SH-SY5Y (cell line): ENCODE data around the gene GRM2.

Source experiments
- GATA2 ChIP-seq: IDR thresholded peaks from 2 replicates; pipeline ENCODE4 v1.6.1; 2011; ENCODE audit warnings: mild to moderate bottlenecking, low read depth, low read length
- GATA3 ChIP-seq: IDR thresholded peaks from 2 replicates; pipeline ENCODE4 v1.6.1; 2011; ENCODE audit warnings: low read depth, mild to moderate bottlenecking, low read length, moderate library complexity

GRM2 gene

DNA sequence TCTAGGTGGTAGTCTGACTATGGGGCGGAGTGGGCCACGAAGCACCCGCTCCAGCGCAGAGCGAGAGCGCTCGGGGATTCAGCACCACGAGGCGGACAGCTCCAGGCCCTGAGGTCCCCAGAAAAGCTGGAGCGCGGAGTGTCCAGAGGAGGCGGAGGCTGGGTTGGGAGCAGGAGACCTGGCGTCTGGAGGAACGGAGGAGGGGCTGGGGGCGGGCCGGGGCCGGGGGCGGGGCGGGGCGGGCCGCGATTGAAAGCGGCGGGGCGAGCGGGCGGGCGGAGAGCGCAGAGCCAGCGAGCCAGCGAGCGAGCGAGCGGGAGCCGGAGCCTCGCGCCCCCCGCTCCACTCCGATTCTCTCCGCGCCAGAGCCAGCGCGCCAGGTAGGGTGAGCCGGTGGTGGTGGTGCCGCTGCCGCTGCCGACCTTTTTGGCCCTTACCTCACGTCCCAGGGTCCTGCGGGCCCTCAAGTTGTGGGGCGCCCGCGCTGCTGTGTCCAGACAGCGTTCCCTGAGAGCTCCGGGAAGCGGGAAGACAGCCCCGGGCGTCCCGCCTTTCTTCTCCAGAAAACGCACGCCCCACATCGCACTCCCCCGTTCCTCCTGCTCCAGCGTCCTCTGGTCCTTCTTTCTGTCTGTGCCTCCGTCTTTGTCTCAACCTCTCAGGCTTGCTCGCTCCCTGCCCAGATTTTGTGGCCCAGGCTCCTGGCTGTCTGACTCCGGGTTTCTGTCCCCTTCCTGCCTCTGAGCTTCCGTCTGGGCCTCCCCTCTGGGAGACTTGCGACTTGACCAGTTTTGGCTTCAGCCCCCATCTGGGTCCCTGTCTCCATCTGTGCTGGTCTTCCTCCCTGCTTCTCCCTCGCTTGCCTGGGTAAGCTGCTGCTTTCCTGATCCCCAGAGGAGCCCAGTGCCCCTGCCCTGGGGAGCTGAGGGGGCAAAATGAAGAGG lies at the start of gene GRM2:
Gene GRM2, plus strand, starts transcription at position 281 of the 944 bp plus-strand sequence. CDS start 1,916 bp downstream, outside the sequence.
- TF ChIP-seq GATA3 (no peak), GATA2 (no peak)

DNA sequence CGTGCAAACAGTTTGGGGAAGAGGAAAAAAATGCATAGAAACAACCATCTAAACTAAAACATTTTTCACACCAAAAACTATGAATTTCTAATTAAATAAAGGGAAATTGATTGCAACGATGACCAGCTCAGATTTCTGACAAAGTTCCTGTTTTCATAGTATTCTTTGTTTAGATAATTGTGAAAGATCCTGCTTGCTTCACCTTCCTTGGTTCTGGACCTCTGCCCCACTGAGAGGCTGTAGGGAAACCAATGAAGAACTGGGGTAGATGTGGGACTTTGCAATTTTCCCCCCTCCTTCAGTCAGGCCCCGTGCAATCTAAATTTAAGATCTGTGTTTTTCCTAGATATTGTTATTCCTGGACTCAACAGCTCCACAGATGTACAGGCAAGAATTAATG lies 49.6 kb upstream of the GRM2 start:
- TF ChIP-seq GATA2 (no peak), GATA3 (no peak)

DNA sequence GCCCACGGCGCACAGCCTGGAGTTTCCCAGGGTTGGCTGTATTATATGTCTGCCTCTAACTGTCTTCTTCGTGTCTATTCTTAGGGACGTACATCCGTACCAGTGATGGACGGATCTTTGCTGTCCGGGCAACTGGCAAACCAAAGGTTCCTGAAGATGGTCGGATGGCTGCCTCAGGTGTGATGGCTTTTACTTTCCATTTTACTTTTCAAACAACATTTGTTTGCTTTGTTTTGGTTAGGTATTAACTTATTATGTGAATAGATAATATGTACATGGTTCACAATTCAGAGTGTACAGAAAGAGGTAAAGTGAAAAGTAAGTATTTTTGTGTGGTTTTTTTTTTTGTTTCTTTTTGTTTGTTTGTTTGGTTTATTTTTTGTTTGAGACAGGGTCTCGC lies 46.9 kb upstream of the GRM2 start:
- TF ChIP-seq GATA2 (no peak), GATA3 (no peak)

DNA sequence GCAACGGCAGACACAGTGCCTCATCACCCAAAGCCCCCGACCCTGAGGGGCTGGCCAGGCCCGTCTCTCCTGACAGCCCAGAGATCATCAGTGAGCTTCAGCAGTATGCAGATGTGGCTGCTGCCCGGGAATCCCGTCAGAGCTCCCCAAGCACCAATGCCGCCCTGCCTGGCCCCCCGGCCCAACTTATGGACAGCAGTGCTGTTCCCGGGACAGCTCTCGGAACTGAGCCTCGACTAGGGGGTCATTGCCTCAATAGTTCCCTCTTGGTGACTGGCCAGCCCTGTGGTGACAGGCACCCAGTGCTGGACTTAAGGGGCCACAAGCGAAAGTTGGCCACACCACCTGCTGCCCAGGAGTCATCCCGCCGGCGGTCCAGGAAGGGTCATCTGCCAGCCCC lies 44.4 kb upstream of the GRM2 start:
- no peak for TF ChIP-seq GATA2
- no peak for TF ChIP-seq GATA3

DNA sequence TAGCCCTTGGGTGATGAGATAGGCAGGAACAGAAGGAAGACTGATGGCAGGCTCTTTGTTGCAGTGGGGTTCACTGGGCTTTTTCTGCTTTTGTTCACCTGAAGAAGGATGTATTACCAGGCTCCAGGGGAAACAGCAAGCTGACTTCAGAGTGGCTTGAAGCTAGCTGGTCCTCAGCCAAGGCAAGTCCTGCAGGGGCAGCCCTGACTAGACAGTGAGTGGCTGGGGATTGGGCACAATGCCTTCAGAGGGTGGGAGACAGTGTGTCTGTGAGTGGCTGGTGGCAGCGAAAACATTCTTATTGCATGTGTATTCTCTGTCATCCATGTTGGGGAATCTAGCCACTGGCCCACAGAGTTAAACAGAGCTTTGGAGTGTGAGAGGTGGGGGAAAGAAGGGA lies 38.1 kb upstream of the GRM2 start:
- TF ChIP-seq GATA3, result no peak
- TF ChIP-seq GATA2, result no peak

DNA sequence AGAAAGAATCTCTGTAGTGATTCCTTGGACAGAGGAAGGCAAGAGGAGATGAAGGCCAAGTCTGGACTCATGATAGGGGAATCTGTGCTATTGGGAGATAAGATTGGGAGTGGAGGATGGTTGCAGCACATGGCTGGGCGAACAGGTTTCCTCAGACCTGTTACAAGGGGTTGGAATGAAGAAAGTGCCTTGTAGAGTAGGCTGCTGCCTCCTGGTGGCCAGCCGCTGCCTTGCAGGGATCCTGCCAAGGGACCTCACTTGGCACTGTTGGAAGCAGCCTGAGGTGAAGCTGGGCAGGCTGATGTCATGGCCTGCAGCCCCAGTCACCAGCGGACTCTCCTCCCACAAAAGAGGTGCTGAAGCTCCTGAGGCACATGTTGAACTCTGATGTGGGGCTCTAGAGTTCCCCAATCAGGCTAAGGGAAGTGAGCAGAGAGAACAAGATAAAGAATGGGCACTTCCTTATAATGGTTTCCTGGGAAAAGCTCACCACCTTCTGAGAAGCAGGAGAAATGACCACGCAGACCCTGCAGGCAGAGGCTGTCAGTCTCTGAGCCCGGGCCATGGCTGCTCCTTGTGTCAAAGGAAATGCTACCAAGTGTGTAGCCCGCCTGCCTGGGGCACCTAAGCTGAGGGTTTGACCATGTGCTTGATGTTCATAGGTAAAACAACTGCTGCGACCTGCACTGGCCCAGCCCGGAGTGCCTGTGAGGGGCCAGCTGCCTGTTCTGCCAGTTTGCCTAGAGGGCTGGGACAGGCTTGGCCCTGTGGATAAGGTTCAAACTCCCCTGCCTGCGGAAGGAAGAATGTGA lies 37.4 kb upstream of the GRM2 start:
- TF ChIP-seq GATA3 (no peak), GATA2 (0 out of 2 replicates have a peak, but pooled peaks have one; percentile 23)

DNA sequence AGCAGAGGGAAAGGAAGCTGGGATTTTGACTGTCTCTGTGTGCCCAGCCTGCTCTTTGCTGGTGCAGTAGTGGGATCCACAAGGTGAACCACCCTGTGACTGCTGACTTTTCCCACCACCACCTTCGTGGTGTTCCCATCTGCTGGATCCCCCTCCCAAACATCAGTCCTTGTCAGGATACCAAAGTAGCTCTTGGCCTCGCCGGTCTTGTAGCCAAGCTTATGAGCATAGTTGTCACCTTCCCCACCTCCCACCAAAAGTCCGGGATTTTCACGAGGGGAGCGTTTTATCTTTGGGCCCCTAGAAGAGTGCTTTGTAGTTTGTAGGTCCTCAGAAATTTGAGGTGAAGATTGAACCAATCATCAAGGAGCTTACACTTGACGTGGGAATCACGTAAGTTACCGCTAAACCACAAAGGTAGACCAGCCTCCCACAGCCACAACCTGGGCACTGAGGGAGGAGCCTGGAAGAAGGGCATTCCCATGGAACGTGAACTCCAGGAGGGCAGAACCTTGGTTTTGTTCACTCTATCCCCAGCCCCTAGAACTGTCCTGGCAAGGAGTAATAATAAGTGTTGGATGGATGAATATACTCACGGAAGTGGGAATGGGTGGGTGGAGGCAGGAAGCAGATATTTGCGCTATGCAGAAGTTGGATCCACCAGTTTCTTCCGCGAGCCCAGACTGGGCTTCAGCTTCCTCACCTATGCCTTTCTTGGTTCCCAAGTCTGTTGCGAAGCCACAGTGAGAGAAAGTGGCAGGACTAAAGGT lies 36.6 kb upstream of the GRM2 start:
- no peak for TF ChIP-seq GATA3

DNA sequence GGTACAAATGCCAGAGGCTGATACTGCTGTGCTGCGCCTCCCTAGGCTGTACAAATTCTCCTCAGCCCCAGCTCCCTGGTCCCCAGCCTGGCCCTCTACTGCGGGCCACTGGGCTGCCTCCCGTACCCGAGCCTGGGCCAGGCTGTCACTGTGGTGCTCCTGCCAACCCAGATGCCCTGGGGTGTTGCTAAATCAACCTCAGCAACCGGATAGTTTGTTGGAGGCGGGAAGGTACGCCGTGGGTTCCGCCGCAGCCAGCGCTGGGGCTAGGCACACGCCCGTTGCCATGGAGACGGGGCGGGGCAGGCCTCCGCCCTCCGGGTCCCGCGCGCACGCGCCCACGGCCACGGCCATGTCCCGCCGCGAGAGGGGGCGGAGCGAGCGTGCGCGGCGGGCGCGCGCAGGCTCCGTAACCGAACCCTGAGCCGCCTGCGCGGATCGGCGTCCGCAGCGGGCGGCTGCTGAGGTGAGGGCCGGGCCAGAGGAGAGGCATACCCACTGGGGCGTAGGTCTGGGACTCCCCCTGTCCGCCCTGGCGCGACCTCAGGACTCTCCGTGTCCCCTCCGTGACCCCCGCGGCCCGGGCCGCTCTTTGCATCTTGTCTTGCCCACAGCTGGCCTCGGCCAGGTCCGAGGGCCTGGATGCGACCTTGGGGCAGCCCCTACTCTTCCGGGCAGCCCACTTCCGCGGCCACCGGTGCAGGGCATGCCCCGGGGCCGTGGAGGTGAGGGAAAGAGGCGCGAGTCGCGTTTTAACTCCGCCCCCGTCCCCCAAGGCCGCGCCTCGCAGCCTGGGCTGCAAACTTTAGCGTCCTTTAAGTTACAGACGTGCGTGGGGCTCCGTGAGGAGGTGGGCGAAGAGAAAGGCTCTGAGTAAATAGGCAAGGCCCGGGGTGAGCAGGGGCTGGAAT lies 35.8 kb upstream of the GRM2 start, which contains the start of gene TEX264:
Gene TEX264, plus strand, starts transcription at position 430 of the 911 bp plus-strand sequence. CDS start 3,053 bp downstream, outside the sequence.
- TF ChIP-seq GATA3, result no peak
- no peak for TF ChIP-seq GATA2

DNA sequence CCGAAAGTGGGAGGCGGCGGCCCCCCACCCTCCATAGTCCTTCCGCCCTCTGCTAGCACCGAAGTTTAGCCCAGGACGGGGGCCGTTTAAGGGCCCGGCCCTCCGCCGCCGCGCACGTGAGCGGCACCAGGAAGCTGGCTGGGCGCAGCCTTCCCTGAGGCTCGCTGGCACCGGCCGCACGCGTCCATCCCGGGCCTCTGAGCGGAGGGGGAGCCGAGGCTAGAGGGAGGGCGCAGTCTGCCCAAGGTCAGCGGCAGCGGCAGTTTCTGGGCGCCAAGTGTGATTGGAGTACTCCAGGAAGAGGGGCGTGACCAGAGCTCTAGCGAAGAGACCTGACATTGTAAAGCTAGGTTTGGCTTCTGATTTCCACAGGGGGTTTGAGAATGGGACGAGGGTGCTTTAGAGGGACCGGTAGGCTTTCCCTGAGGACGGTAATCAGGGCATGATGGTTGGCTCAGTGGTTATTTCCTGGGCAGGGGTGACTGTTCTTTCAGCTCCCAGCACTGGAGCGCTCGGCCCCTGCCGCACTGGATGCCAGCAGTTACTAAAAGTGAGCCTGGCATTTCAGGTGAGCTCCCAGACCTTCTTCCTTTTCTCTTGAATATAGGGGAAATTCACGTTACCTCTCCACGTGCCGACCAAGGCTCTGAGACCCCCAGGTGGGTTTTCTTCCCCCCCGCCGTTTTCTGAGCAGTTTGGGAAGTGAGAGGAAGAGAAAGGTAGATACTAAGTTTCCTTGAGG lies 35.0 kb upstream of the GRM2 start:
- TF ChIP-seq GATA2, result no peak
- no peak for TF ChIP-seq GATA3

DNA sequence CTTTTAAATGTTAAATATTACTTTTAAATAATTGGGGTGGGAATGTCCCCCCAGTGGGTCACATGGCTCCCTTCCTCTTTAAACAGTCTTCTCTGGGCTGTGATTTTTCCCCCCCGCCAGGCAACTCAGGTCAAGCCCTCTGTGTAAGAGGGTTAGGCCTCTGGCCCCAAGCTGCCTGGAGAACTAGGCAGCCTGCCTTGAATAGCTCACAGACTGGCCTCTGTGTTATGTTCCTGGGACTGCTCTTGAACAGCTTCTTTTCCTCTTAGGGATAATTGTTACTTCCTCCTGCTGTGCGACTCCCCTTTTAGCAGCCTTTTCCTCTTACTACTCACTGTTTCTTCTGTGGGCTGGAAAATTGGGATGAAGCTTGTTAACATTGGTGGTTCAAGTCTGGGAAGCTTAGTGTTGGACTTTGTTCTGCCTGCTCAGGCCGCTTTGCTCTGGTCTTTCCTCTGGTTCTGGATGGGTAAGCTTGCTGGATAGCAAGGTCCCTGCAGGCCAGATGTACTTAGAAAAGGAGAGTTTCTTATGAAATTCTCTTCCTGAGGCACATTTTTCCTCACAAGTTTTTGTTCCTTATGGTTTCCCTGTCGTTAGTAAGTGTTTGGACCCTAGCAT lies 33.6 kb upstream of the GRM2 start:
- TF ChIP-seq GATA2 (no peak), GATA3 (no peak)

DNA sequence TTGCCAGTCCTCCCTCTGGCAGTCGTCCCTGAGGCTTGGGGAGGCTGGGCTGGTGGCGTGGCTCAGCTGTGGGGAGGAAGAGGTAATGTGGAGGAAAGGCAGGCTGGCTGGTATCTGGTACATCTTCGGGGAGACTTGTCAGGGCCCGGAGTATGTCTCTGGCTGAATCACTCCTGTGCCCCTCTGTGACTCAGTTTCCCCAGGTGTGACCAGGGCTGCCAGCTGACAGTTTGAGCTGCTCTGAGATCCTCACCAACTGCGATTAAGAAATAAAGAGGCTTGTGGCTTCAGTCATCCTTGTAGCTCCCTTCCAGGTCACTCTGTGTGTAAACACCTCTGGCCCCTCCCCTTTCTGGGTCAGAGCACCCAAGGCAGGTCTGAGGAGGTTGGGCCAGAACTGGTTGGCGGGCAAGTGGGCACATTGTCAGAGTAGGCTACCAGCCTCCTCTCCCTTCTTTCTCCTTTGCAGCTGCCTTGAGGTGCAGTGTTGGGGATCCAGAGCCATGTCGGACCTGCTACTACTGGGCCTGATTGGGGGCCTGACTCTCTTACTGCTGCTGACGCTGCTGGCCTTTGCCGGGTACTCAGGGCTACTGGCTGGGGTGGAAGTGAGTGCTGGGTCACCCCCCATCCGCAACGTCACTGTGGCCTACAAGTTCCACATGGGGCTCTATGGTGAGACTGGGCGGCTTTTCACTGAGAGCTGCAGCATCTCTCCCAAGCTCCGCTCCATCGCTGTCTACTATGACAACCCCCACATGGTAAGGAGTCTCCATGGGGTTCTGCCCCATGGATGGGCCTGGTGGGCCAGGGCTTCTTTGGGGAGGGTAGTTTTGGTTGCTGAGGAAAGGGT lies 32.8 kb upstream of the GRM2 start:
- TF ChIP-seq GATA2, result no peak
- TF ChIP-seq GATA3, result no peak
